Measurements from ENCODE around the gene KRT38. TPM values are rescaled to one million over a fixed set of nuclear protein-coding genes. Genes with fewer than 3 reads are reported as not detected.

KRT38 gene
- total RNA-seq, 6 donors from 2014 or later, result not detected

GRCh38 chr17:41475421-41475820 lies 34.6 kb upstream of the KRT38 start:
- no peak for ATAC-seq (ENCODE audit: low FRiP score in 2 of 2)
- Histone ChIP-seq H3K36me3 (no peaks in the 10 kb centered on the region), H3K4me3 (no peak overlapping the region), H3K4me1 (no peaks in the 10 kb centered on the region), H3K27me3 (no peaks in the 10 kb centered on the region), H3K27ac (no peak overlapping the region), H3K9me3 (no peaks in the 10 kb centered on the region)
- 92 to 94% methylated on average over 4 of the region's 4 CpGs for WGBS, 2 donors
- no peak for TF ChIP-seq EP300 (IDR thresholded peaks at IDR 0.05)
- TF ChIP-seq POLR2A (IDR thresholded peaks at IDR 0.05), result no peak
- TF ChIP-seq CTCF (IDR thresholded peaks at IDR 0.05), result no peak
- no peak for TF ChIP-seq POLR2AphosphoS5 (IDR thresholded peaks at IDR 0.05)
- DNase-seq, result no peak

GRCh38 chr17:41474863-41475262 lies 34.1 kb upstream of the KRT38 start:
- DNase-seq (no peak), ATAC-seq (ENCODE audit: low FRiP score in 2 of 2) (no peak)
- 71 to 75% methylated on average over 8 of the region's 8 CpGs for whole genome bisulfite sequencing, 2 donors
- Histone ChIP-seq H3K27me3 (no peaks in the 10 kb centered on the region), H3K4me3 (no peak overlapping the region), H3K27ac (no peak overlapping the region), H3K9me3 (no peaks in the 10 kb centered on the region), H3K36me3 (no peaks in the 10 kb centered on the region), H3K4me1 (no peaks in the 10 kb centered on the region)
- no peak for TF ChIP-seq EP300 (IDR thresholded peaks at IDR 0.05)
- TF ChIP-seq CTCF (IDR thresholded peaks at IDR 0.05), result no peak
- TF ChIP-seq POLR2AphosphoS5 (IDR thresholded peaks at IDR 0.05), result no peak
- no peak for TF ChIP-seq POLR2A (IDR thresholded peaks at IDR 0.05)

- Histone ChIP-seq H3K36me3 (no peaks in the 10 kb centered on the region), H3K27ac (no peak overlapping the region), H3K9me3 (no peaks in the 10 kb centered on the region), H3K4me3 (no peak overlapping the region), H3K27me3 (no peaks in the 10 kb centered on the region), H3K4me1 (peaks cover 0 to 13% (median 5%) of the 10 kb centered on the region in 4 donors)
- no peak for DNase-seq
- ATAC-seq (ENCODE audit: low FRiP score in 2 of 2), result no peak
- TF ChIP-seq EP300 (IDR thresholded peaks at IDR 0.05) (no peak), CTCF (IDR thresholded peaks at IDR 0.05) (no peak), POLR2AphosphoS5 (IDR thresholded peaks at IDR 0.05) (no peak), POLR2A (IDR thresholded peaks at IDR 0.05) (no peak)
These were observed 27.6 kb upstream of the KRT38 start for GRCh38 chr17:41468346-41468745.

- ATAC-seq (ENCODE audit: low FRiP score in 2 of 2) (no peak), DNase-seq (no peak)
- Histone ChIP-seq H3K27ac (no peak overlapping the region), H3K27me3 (no peaks in the 10 kb centered on the region), H3K36me3 (no peaks in the 10 kb centered on the region), H3K4me1 (peaks cover 0 to 13% (median 5%) of the 10 kb centered on the region in 4 donors), H3K4me3 (no peak overlapping the region), H3K9me3 (no peaks in the 10 kb centered on the region)
- TF ChIP-seq CTCF (IDR thresholded peaks at IDR 0.05) (no peak), POLR2A (IDR thresholded peaks at IDR 0.05) (no peak), EP300 (IDR thresholded peaks at IDR 0.05) (no peak), POLR2AphosphoS5 (IDR thresholded peaks at IDR 0.05) (no peak)
- WGBS, 2 donors, result 59 to 61% methylated on average over 2 to 4 of the region's 4 CpGs
These were observed 26.8 kb upstream of the KRT38 start for GRCh38 chr17:41467561-41467960.

GRCh38 chr17:41466988-41467387 lies 26.2 kb upstream of the KRT38 start, which contains the start of gene KRT32:
Gene KRT32 (minus strand): TSS chr17:41467386. CDS start chr17:41467325, 61 bp downstream.
- 89 to 92% methylated on average over 11 to 14 of the region's 14 CpGs for WGBS, 2 donors
- Histone ChIP-seq H3K4me3 (no peak within 1 kb of the TSS), H3K27ac (no peak within 1 kb of the TSS), H3K27me3 (no peaks in the 10 kb centered on the region), H3K9me3 (no peaks in the 10 kb centered on the region), H3K36me3 (no peaks in the 10 kb centered on the region), H3K4me1 (peaks cover 0 to 13% (median 5%) of the 10 kb centered on the region in 4 donors)
- no peak for ATAC-seq (ENCODE audit: low FRiP score in 2 of 2)
- TF ChIP-seq POLR2AphosphoS5 (IDR thresholded peaks at IDR 0.05) (no peak), EP300 (IDR thresholded peaks at IDR 0.05) (no peak), POLR2A (IDR thresholded peaks at IDR 0.05) (no peak), CTCF (IDR thresholded peaks at IDR 0.05) (no peak)
- DNase-seq, result peak in 1 of 2 donors; percentile 62
